Activated naive CD4-positive, alpha-beta T cell treated with anti-CD3 and anti-CD28 coated beads, Interleukin-2, amount 50 U/mL, for 24 hours (primary cell): ENCODE data around the gene CYP3A7.
"Not testable (repeated sequence)": the region's sequence is repeated elsewhere in the genome, so short reads cannot be mapped to it uniquely, and the experiment has no call there.

Experiments
- H3K27ac Mint-ChIP-seq: one replicate; pipeline ENCODE4 v1.8.0; 2021; ENCODE audit warnings: mild to moderate bottlenecking, mixed read lengths
- H3K27me3 Mint-ChIP-seq: one replicate; pipeline ENCODE4 v1.8.0; 2021; ENCODE audit warnings: mixed read lengths
- H3K36me3 Mint-ChIP-seq: one replicate; pipeline ENCODE4 v1.8.0; 2021; ENCODE audit warnings: mixed read lengths
- H3K4me1 Mint-ChIP-seq: one replicate; pipeline ENCODE4 v1.8.0; 2021; ENCODE audit warnings: mixed read lengths
- H3K4me3 Mint-ChIP-seq: one replicate; pipeline ENCODE4 v1.8.0; 2021; ENCODE audit warnings: mild to moderate bottlenecking, mixed read lengths
- H3K9me3 Mint-ChIP-seq: one replicate; pipeline ENCODE4 v1.8.0; 2021; ENCODE audit warnings: mixed read lengths

The CYP3A7 gene

GRCh38 chr7:99734987-99735386 is at the start of gene CYP3A7:
Gene CYP3A7, minus strand, starts transcription at chr7:99735196. Its CDS starts 103 bp downstream, at chr7:99735093.
- no peaks in the 10 kb centered on the region for H3K27me3 Mint-ChIP-seq

GRCh38 chr7:99784007-99784406 is 49.0 kb upstream of the CYP3A7 start, which contains the start of gene CYP3A4:
Gene CYP3A4, minus strand, starts transcription at chr7:99784184. Its CDS starts 103 bp downstream, at chr7:99784081.
- no peak within 1 kb of the TSS for H3K27ac Mint-ChIP-seq
- peaks cover 3% of the 10 kb centered on the region for H3K27me3 Mint-ChIP-seq

More at GRCh38 chr7:99734987-99735386, at the start of gene CYP3A7:
- peaks cover 12% of the 10 kb centered on the region for H3K36me3 Mint-ChIP-seq
- no peak within 1 kb of the TSS for H3K4me3 Mint-ChIP-seq
- no peak within 1 kb of the TSS for H3K27ac Mint-ChIP-seq
- no peaks in the 10 kb centered on the region for H3K4me1 Mint-ChIP-seq
- H3K9me3 Mint-ChIP-seq, result no peaks in the 10 kb centered on the region

GRCh38 chr7:99782012-99782953 is 47.3 kb upstream of the CYP3A7 start:
- H3K27ac Mint-ChIP-seq, result no peak overlapping the region
- H3K4me1 Mint-ChIP-seq, result peaks cover 7% of the 10 kb centered on the region
- H3K36me3 Mint-ChIP-seq, result no peaks in the 10 kb centered on the region
- no peaks in the 10 kb centered on the region for H3K9me3 Mint-ChIP-seq
- H3K4me3 Mint-ChIP-seq, result no peak overlapping the region
- H3K27me3 Mint-ChIP-seq, result peaks cover 6% of the 10 kb centered on the region

More at GRCh38 chr7:99784007-99784406, 49.0 kb upstream of the CYP3A7 start, which contains the start of gene CYP3A4:
- Mint-ChIP-seq H3K4me1 (peaks cover 20% of the 10 kb centered on the region), H3K36me3 (no peaks in the 10 kb centered on the region), H3K4me3 (no peak within 1 kb of the TSS), H3K9me3 (no peaks in the 10 kb centered on the region)

- no peaks in the 10 kb centered on the region for H3K4me1 Mint-ChIP-seq
- no peaks in the 10 kb centered on the region for H3K36me3 Mint-ChIP-seq
- H3K9me3 Mint-ChIP-seq, result no peaks in the 10 kb centered on the region
- no peak overlapping the region for H3K27ac Mint-ChIP-seq
- H3K4me3 Mint-ChIP-seq, result no peak overlapping the region
- H3K27me3 Mint-ChIP-seq, result peaks cover 10% of the 10 kb centered on the region
Measured at GRCh38 chr7:99780588-99780987, 45.6 kb upstream of the CYP3A7 start.

- no peaks in the 10 kb centered on the region for H3K36me3 Mint-ChIP-seq
- H3K27ac Mint-ChIP-seq, result no peak overlapping the region
- H3K4me1 Mint-ChIP-seq, result no peaks in the 10 kb centered on the region
- peaks cover 14% of the 10 kb centered on the region for H3K27me3 Mint-ChIP-seq
- H3K9me3 Mint-ChIP-seq, result peaks cover 4% of the 10 kb centered on the region
- H3K4me3 Mint-ChIP-seq, result no peak overlapping the region
Measured at GRCh38 chr7:99779949-99780348, 45.0 kb upstream of the CYP3A7 start.

- Mint-ChIP-seq H3K36me3 (no peaks in the 10 kb centered on the region), H3K4me3 (no peak overlapping the region), H3K27me3 (peaks cover 18% of the 10 kb centered on the region), H3K9me3 (peaks cover 8% of the 10 kb centered on the region), H3K4me1 (no peaks in the 10 kb centered on the region), H3K27ac (no peak overlapping the region)
Measured at GRCh38 chr7:99778880-99779279, 43.9 kb upstream of the CYP3A7 start.

GRCh38 chr7:99773395-99773794 is 38.4 kb upstream of the CYP3A7 start:
- Mint-ChIP-seq H3K27me3 (peaks cover 35% of the 10 kb centered on the region), H3K27ac (peak overlapping the region; percentile 8)
- not testable (repeated sequence) for H3K4me3 Mint-ChIP-seq, H3K4me1 Mint-ChIP-seq, H3K36me3 Mint-ChIP-seq, H3K9me3 Mint-ChIP-seq

- Mint-ChIP-seq H3K27me3 (peaks cover 33% of the 10 kb centered on the region), H3K27ac (no peak overlapping the region), H3K4me3 (no peak overlapping the region), H3K4me1 (no peaks in the 10 kb centered on the region), H3K9me3 (peaks cover 8% of the 10 kb centered on the region), H3K36me3 (peaks cover 1% of the 10 kb centered on the region)
Measured at GRCh38 chr7:99772565-99772964, 37.6 kb upstream of the CYP3A7 start.

GRCh38 chr7:99769494-99769893 is 34.5 kb upstream of the CYP3A7 start:
- not testable (repeated sequence) for H3K4me1 Mint-ChIP-seq, H3K27ac Mint-ChIP-seq, H3K4me3 Mint-ChIP-seq, H3K9me3 Mint-ChIP-seq, H3K36me3 Mint-ChIP-seq
- peaks cover 21% of the 10 kb centered on the region for H3K27me3 Mint-ChIP-seq

GRCh38 chr7:99768471-99768870 is 33.5 kb upstream of the CYP3A7 start:
- Mint-ChIP-seq H3K27ac (no peak overlapping the region), H3K36me3 (no peaks in the 10 kb centered on the region), H3K4me3 (no peak overlapping the region), H3K4me1 (no peaks in the 10 kb centered on the region), H3K9me3 (no peaks in the 10 kb centered on the region), H3K27me3 (peaks cover 21% of the 10 kb centered on the region)

GRCh38 chr7:99767662-99768061 is 32.7 kb upstream of the CYP3A7 start:
- H3K36me3 Mint-ChIP-seq, result no peaks in the 10 kb centered on the region
- peaks cover 17% of the 10 kb centered on the region for H3K27me3 Mint-ChIP-seq
- H3K9me3 Mint-ChIP-seq, result no peaks in the 10 kb centered on the region
- H3K27ac Mint-ChIP-seq, result no peak overlapping the region
- no peaks in the 10 kb centered on the region for H3K4me1 Mint-ChIP-seq
- no peak overlapping the region for H3K4me3 Mint-ChIP-seq

GRCh38 chr7:99766484-99767099 is 31.6 kb upstream of the CYP3A7 start:
- Mint-ChIP-seq H3K27ac (no peak overlapping the region), H3K27me3 (peaks cover 10% of the 10 kb centered on the region), H3K9me3 (no peaks in the 10 kb centered on the region), H3K4me3 (no peak overlapping the region), H3K36me3 (no peaks in the 10 kb centered on the region), H3K4me1 (no peaks in the 10 kb centered on the region)

GRCh38 chr7:99764478-99764877 is 29.5 kb upstream of the CYP3A7 start:
- no peak overlapping the region for H3K4me3 Mint-ChIP-seq
- H3K9me3 Mint-ChIP-seq, result no peaks in the 10 kb centered on the region
- no peak overlapping the region for H3K27ac Mint-ChIP-seq
- no peaks in the 10 kb centered on the region for H3K36me3 Mint-ChIP-seq
- H3K4me1 Mint-ChIP-seq, result no peaks in the 10 kb centered on the region
- no peaks in the 10 kb centered on the region for H3K27me3 Mint-ChIP-seq

GRCh38 chr7:99762680-99763327 is 27.8 kb upstream of the CYP3A7 start:
- H3K9me3 Mint-ChIP-seq, result no peaks in the 10 kb centered on the region
- no peaks in the 10 kb centered on the region for H3K36me3 Mint-ChIP-seq
- H3K27ac Mint-ChIP-seq, result no peak overlapping the region
- H3K4me3 Mint-ChIP-seq, result no peak overlapping the region
- no peaks in the 10 kb centered on the region for H3K4me1 Mint-ChIP-seq
- no peaks in the 10 kb centered on the region for H3K27me3 Mint-ChIP-seq

GRCh38 chr7:99755085-99755484 is 20.1 kb upstream of the CYP3A7 start:
- peaks cover 1% of the 10 kb centered on the region for H3K27me3 Mint-ChIP-seq
- H3K4me1 Mint-ChIP-seq, result no peaks in the 10 kb centered on the region
- no peaks in the 10 kb centered on the region for H3K36me3 Mint-ChIP-seq
- no peak overlapping the region for H3K4me3 Mint-ChIP-seq
- no peak overlapping the region for H3K27ac Mint-ChIP-seq
- H3K9me3 Mint-ChIP-seq, result no peaks in the 10 kb centered on the region

- Mint-ChIP-seq H3K4me3 (no peak overlapping the region), H3K27me3 (peaks cover 1% of the 10 kb centered on the region), H3K9me3 (no peaks in the 10 kb centered on the region), H3K36me3 (no peaks in the 10 kb centered on the region), H3K4me1 (no peaks in the 10 kb centered on the region), H3K27ac (no peak overlapping the region)
Measured at GRCh38 chr7:99752356-99752755, 17.4 kb upstream of the CYP3A7 start.
